Bronchus fibroblast of lung (primary cell): Measurements from ENCODE around the gene CAMK2B. TPM values are rescaled to one million over a fixed set of nuclear protein-coding genes. Genes with fewer than 3 reads are reported as not detected.

ENCODE experiments used
- total RNA-seq: library from RNA; depleted of rRNA; stranded (reverse); fragments of >200 nt; gene quantifications from 2 replicates; pipeline ENCODE4 v1.2.3, GENCODE V29; 2015

Gene CAMK2B
- not detected in 2 replicates for total RNA-seq

DNA sequence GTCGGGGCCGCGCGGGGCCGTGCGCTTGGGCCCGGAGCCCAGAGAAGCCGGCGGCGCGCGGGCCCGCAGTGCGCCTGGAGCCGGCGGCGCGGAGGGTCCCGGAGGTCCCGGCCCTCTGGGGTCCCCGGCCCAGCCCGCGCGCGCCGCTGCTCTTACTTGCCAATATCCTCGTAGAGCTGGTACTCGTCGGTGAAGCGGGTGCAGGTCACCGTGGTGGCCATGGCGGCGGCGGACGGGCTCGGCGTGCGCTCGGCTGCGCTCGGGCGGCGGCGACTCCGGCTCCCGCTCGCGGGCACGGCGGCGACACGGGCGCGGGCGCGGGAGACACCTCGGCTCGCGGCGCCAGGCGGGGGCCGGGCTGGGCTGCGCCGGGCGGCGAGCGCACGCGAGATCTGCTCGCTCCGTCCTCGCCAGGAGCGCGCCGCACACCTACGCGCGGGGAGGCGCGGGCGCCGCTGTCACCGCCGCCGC, at the start of gene CAMK2B:
Gene CAMK2B (minus strand): TSS at position 394 of the 471 bp plus-strand sequence. CDS start 173 bp downstream, at position 221.

DNA sequence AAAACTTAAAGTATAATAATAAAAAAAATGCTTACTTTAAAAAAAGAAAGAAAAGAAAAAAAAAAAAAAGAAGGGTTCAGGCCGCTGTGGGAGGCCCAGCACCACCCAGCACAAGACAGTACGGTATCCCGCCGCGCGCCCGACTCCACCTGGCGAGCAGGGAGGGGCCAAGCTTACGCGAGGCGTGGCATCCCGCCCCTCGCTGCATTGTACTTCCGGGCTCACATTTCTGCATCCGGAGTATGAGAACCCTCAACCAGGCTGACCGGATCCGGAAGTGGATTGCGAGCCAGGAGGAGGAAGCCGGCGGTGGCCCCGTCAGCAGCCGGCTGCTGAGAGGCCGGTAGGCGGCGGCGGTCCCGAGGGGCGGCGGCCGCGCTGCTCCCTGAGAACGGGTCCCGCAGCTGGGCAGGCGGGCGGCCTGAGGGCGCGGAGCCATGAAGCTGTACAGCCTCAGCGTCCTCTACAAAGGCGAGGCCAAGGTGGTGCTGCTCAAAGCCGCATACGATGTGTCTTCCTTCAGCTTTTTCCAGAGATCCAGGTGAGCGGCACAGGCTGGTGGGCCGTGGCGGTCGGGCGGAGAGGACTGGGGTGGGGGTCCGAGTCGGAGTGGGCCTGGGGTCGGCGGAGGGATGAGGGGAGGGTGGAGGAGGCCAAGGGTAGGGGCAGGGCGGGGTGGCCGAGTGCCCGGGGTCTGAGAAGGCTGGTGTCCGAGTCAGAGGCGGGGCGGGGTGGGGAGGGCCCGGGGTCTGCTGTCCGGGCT, 124.5 kb downstream of the CAMK2B start, which contains the start of gene YKT6:
Gene YKT6 (plus strand): TSS at position 280 of the 763 bp plus-strand sequence. CDS start 158 bp downstream, at position 438.

GRCh38 chr7:44189286-44189992, 136.0 kb downstream of the CAMK2B start, which contains the start of gene GCK:
GCK (minus strand) TSS chr7:44189439; CDS start chr7:44188953, 486 bp downstream.

Other genes starting within 250 kb of the CAMK2B start
- 12.2 and 18.8 TPM in 2 replicates for gene POLM, start 243.1 kb downstream of the CAMK2B start, total RNA-seq
- 31.1 and 37.2 TPM in 2 replicates for gene AEBP1, start 221.2 kb downstream of the CAMK2B start, total RNA-seq
- gene POLD2, start 202.0 kb downstream of the CAMK2B start, total RNA-seq, result 156 and 185 TPM in 2 replicates
- not detected in 2 replicates for gene MYL7, start 184.3 kb downstream of the CAMK2B start, total RNA-seq
- 0.74 and 0.84 TPM in 2 replicates for gene GCK, start 136.2 kb downstream of the CAMK2B start, total RNA-seq
- gene YKT6, start 124.6 kb downstream of the CAMK2B start, total RNA-seq, result 92.1 and 96.8 TPM in 2 replicates
- gene NUDCD3, start 165.1 kb upstream of the CAMK2B start, total RNA-seq, result 44.6 and 46.4 TPM in 2 replicates
- not detected in 2 replicates for gene NPC1L1, start 215.7 kb upstream of the CAMK2B start, total RNA-seq
- 60.2 and 64.1 TPM in 2 replicates for gene DDX56, start 248.3 kb upstream of the CAMK2B start, total RNA-seq